ENCODE results near the gene ADISSP.

Gene ADISSP

GRCh38 chr20:3739054-3739925, 28.3 kb downstream of the ADISSP start:
- no peak overlapping the region for H3K4me3 ChIP-seq (ENCODE audit: control insufficient read depth, low read depth, low read length)
- TF ChIP-seq CTCF (IDR thresholded peaks at IDR 0.05; ENCODE audit: control insufficient read depth, insufficient read depth, low read depth, low read length, missing control alignments) = no peak
- DNase-seq (ENCODE audit: low read depth) = no peak

GRCh38 chr20:3738111-3739053, 29.2 kb downstream of the ADISSP start:
- DNase-seq (ENCODE audit: low read depth) = no peak
- no peak for TF ChIP-seq CTCF (IDR thresholded peaks at IDR 0.05; ENCODE audit: control insufficient read depth, insufficient read depth, low read depth, low read length, missing control alignments)
- no peak overlapping the region for H3K4me3 ChIP-seq (ENCODE audit: control insufficient read depth, low read depth, low read length)

DNA sequence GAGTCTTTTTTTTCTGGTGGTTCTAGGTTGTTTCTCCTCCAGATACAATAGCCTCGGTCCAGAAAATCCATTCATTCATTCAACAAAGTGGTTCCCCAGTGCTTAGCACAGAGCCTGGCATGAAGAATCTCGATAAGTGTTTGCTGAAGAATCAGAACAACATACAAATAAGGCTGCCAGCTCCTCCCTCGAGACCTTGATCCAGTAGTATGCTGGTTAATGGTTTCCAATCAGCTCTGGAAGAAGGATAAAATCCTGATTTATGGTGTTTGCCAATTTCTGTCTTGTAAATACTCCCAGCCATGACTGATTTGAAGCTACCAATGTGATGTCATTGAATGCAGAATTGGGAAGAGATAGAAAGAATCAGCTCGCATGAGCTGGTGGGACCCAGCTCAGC, 31.8 kb downstream of the ADISSP start:
- no peak for TF ChIP-seq CTCF (IDR thresholded peaks at IDR 0.05; ENCODE audit: control insufficient read depth, insufficient read depth, low read depth, low read length, missing control alignments)
- no peak for DNase-seq (ENCODE audit: low read depth)
- H3K4me3 ChIP-seq (ENCODE audit: control insufficient read depth, low read depth, low read length) = no peak overlapping the region

- no peak for TF ChIP-seq CTCF (IDR thresholded peaks at IDR 0.05; ENCODE audit: control insufficient read depth, insufficient read depth, low read depth, low read length, missing control alignments)
- no peak for DNase-seq (ENCODE audit: low read depth)
- no peak overlapping the region for H3K4me3 ChIP-seq (ENCODE audit: control insufficient read depth, low read depth, low read length)
Observed at GRCh38 chr20:3734111-3734843, 33.3 kb downstream of the ADISSP start.

DNA sequence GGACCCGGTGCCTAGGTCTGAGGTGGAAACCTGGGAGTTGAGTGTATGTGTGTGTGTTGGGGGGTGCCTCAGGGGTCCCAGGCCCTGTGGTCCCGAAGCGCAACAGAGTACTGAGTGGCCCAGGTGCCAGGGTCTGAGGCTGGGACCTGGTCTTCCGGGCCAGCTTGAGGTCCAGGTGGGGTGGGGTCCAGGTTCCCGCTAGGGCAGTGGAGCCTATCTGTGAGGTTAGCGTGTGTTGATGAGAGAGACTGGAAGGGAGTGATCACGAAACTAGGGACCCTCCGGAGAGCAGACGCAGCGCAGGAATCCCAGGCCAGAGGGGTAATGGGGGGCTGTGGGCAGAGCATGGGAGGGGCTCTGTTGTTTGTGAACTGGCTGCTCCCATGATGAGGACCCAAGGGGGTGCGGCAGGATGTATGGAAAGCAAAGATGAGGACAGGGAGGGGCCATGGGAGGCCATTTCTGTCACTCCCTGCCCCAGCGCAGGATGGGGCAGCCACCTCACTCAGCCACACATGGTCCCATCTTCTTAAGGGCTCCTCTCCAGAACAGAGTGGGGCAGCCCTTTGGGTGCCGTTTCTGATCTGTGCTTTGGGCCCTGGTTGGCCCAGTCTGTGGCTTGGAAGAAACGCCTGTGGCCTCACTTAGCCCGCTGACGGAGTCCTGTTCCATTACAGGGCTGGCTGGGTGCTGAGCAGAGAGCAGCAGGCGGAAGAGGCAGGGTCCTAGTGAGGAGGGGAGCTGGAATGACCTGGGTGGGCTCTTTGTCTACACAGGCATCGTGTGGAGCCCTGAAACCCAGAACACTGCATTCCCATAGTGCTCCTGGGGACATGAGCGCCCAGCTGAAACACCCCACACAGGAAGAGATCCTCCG, 34.2 kb downstream of the ADISSP start:
- TF ChIP-seq CTCF (IDR thresholded peaks at IDR 0.05; ENCODE audit: control insufficient read depth, insufficient read depth, low read depth, low read length, missing control alignments) = no peak
- DNase-seq (ENCODE audit: low read depth) = no peak
- H3K4me3 ChIP-seq (ENCODE audit: control insufficient read depth, low read depth, low read length) = no peak overlapping the region
